Mesenteric fat pad (tissue), 1 donor: ENCODE measurements around the gene NFKBIA. TPM values are rescaled to one million over a fixed set of nuclear protein-coding genes. Genes with fewer than 3 reads are reported as not detected.

ENCODE experiments used
- total RNA-seq: library from RNA; stranded (reverse); fragmentation: NEBNext Ultra II Directional; extraction: Animal tissue kit (Norgen Biotek cat#: 25700); gene quantifications from one replicate; pipeline ENCODE4 v1.2.1, GENCODE V29; 2021
- donor health status: DM: yes; HTN: yes; CAD: no.

NFKBIA gene
- total RNA-seq, 1 donor from 2014 or later, result 418 TPM

Other genes with a start within 250 kb of the NFKBIA start
- 200 TPM for gene PSMA6, start 112.4 kb downstream of the NFKBIA start, total RNA-seq
- not detected for gene INSM2, start 129.4 kb upstream of the NFKBIA start, total RNA-seq